GM12874 (cell line): ENCODE results near the gene DAP.

Experiments
- CTCF ChIP-seq: IDR thresholded peaks from 2 replicates; pipeline ENCODE4 v1.5.1; 2011; ENCODE audit warnings: low read depth, mild to moderate bottlenecking, control low read depth, low read length, moderate library complexity; ENCODE audit not compliant: insufficient read depth

The DAP gene

GRCh38 chr5:10677533-10677932 is 83.5 kb downstream of the DAP start:
- TF ChIP-seq CTCF, result no peak

DNA sequence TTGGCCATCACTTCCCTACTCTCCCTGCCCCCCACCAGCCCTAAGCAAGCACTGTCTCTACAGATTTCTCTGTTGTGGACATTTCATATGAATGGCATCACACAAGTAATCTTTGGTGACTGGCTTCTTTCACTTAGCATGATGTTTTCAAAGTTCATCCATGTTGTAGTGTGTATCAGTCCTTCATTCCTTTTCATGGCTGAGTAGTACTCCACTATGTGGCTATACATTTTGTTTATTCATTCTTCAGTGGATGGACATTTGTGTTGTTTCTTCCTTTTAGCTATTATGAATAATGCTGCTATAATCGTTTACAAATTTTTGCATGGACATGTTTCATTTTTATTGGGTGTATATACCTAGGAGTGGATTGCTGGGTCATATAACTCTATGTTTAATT is 84.1 kb downstream of the DAP start:
- no peak for TF ChIP-seq CTCF

- no peak for TF ChIP-seq CTCF
These were observed 84.8 kb downstream of the DAP start for GRCh38 chr5:10676224-10676623.

DNA sequence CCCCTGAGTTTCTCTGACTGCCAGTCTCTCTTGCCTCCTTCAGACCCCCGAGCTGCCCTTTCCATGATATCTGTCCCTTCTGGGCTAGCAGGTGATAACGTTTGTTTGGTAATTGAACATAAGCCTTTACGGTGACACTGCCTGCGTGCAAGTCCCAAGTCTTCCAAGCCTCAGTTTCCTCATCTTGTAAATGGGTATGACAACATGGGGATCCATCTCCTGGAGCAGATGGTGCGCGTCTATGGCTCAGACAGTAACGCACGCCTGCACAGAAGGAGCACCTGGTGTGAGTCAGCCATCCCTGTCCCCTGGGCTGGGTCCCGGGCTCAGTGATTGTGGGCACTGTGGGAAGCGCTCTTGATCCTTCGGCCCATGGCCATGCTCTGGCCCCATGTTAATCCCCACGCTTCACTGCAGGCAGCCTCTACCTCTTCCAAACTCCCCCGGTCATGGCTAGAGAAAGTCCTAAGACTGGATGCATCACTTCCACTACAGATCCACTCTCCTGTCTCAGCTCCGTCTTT is 85.8 kb downstream of the DAP start:
- no peak for TF ChIP-seq CTCF

GRCh38 chr5:10674582-10674981 is 86.5 kb downstream of the DAP start:
- TF ChIP-seq CTCF, result no peak

DNA sequence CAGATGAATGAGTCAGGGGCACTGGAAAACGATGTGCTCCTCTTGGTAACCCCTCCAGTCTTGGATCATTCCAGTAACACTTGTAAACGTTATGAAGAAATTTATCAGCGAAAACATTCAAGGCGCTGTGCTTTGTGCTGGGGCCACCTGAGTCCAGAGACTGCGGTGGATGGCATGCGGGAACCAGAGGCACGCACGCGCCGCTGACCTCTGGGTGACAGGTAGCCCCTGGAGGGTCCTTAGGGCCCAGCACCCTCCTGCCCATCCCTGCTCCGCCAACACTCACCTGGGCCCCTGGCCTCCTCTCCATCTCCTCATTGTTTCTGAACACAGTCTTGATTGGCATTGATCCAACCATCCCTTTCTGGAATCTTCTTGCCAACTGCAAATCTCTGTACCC is 86.9 kb downstream of the DAP start:
- TF ChIP-seq CTCF, result no peak

GRCh38 chr5:10673407-10673806 is 87.6 kb downstream of the DAP start:
- TF ChIP-seq CTCF, result no peak

GRCh38 chr5:10673017-10673389 is 88.0 kb downstream of the DAP start:
- no peak for TF ChIP-seq CTCF
